HG02943 (cell line): Measurements from ENCODE around the gene AGBL1.

ENCODE experiments used
- ATAC-seq: cut with Tn5 transposase; IDR thresholded peaks from one replicate; pipeline ENCODE4 v1.9.1; 2021; ENCODE audit warnings: mild to moderate bottlenecking, low read depth, moderate library complexity; ENCODE audit not compliant: unreplicated experiment

The AGBL1 gene

GRCh38 chr15:86231864-86232721, 152.4 kb downstream of the AGBL1 start:
- no peak for ATAC-seq

GRCh38 chr15:86235667-86236066, 156.0 kb downstream of the AGBL1 start:
- ATAC-seq: no peak

GRCh38 chr15:86236356-86237110, 156.9 kb downstream of the AGBL1 start:
- no peak for ATAC-seq

- no peak for ATAC-seq
Measured at GRCh38 chr15:86237111-86237500, 157.4 kb downstream of the AGBL1 start.

GRCh38 chr15:86247249-86247955, 167.7 kb downstream of the AGBL1 start:
- ATAC-seq: no peak

- ATAC-seq: no peak
Measured at GRCh38 chr15:86255247-86255646, 175.6 kb downstream of the AGBL1 start.

GRCh38 chr15:86256628-86257027, 177.0 kb downstream of the AGBL1 start:
- no peak for ATAC-seq

GRCh38 chr15:86259589-86259988, 179.9 kb downstream of the AGBL1 start:
- no peak for ATAC-seq

- ATAC-seq: no peak
Measured at GRCh38 chr15:86263230-86263629, 183.6 kb downstream of the AGBL1 start.

GRCh38 chr15:86266896-86267484, 187.3 kb downstream of the AGBL1 start:
- no peak for ATAC-seq

GRCh38 chr15:86267892-86268291, 188.2 kb downstream of the AGBL1 start:
- no peak for ATAC-seq

- ATAC-seq: no peak
Measured at GRCh38 chr15:86268558-86268957, 188.9 kb downstream of the AGBL1 start.

GRCh38 chr15:86273309-86273708, 193.6 kb downstream of the AGBL1 start:
- no peak for ATAC-seq

- ATAC-seq: no peak
Measured at GRCh38 chr15:86275361-86275760, 195.7 kb downstream of the AGBL1 start.

- ATAC-seq: no peak
Measured at GRCh38 chr15:86278586-86278985, 198.9 kb downstream of the AGBL1 start.

- no peak for ATAC-seq
Measured at GRCh38 chr15:86284635-86285034, 205.0 kb downstream of the AGBL1 start.

- no peak for ATAC-seq
Measured at GRCh38 chr15:86295511-86295910, 215.8 kb downstream of the AGBL1 start.

GRCh38 chr15:86296769-86297168, 217.1 kb downstream of the AGBL1 start:
- ATAC-seq: no peak

- no peak for ATAC-seq
Measured at GRCh38 chr15:86300390-86301125, 220.9 kb downstream of the AGBL1 start.
